Stimulated activated memory B cell treated with anti-CD40 and anti-IgM and Interleukin-4, amounts not matched to agents 10 μg/mL and 1 μg/mL and 100 μg/mL, for 72 hours (primary cell): ENCODE data around the gene MRPS27.
"Not testable (repeated sequence)": the region's sequence is repeated elsewhere in the genome, so short reads cannot be mapped to it uniquely, and the experiment has no call there.

Experiments
- ATAC-seq: fragments of 150-1000 bp; cut with Tn5 transposase; 2 replicates; pipeline ENCODE4 v1.10.0; 2021
- H3K27ac Mint-ChIP-seq: one replicate; pipeline ENCODE4 v1.8.0; 2022; ENCODE audit warnings: mild to moderate bottlenecking, mixed read lengths
- H3K27me3 Mint-ChIP-seq: one replicate; pipeline ENCODE4 v1.8.0; 2022; ENCODE audit warnings: mixed read lengths
- H3K36me3 Mint-ChIP-seq: one replicate; pipeline ENCODE4 v1.8.0; 2022; ENCODE audit warnings: mixed read lengths
- H3K4me1 Mint-ChIP-seq: one replicate; pipeline ENCODE4 v1.8.0; 2022; ENCODE audit warnings: mixed read lengths
- H3K4me3 Mint-ChIP-seq: one replicate; pipeline ENCODE4 v1.8.0; 2022; ENCODE audit warnings: mild to moderate bottlenecking, moderate library complexity, mixed read lengths
- H3K9me3 Mint-ChIP-seq: one replicate; pipeline ENCODE4 v1.8.0; 2022; ENCODE audit warnings: mixed read lengths

MRPS27 gene

DNA sequence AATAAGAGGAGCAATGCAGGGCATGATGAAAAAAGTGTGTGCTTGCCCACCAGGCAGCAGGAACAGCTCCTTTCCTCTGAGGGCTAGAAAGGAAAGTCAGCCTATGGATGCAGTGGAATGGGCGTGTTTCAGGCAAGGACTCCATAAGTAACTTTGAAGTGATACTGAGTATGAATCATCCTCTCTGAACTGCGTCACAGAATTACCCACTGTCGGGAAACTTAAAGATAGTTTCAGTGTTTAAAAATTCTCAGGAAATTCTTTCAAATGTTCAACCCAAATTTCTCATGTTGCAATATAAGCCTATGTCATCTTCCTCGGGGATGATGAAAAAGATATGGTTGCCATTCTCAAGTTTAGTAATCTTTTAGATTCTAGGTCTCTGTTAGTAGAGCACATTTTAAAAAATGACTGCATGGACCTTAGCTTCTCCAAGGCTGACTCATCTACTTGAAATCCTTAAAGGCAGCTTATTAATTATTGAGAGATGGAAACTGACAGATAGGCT is 27.8 kb upstream of the MRPS27 start:
- no peak overlapping the region for H3K27ac Mint-ChIP-seq
- peaks cover 7% of the 10 kb centered on the region for H3K4me1 Mint-ChIP-seq
- no peak overlapping the region for H3K4me3 Mint-ChIP-seq
- no peaks in the 10 kb centered on the region for H3K27me3 Mint-ChIP-seq
- peaks cover 70% of the 10 kb centered on the region for H3K36me3 Mint-ChIP-seq
- no peak for ATAC-seq
- no peaks in the 10 kb centered on the region for H3K9me3 Mint-ChIP-seq

DNA sequence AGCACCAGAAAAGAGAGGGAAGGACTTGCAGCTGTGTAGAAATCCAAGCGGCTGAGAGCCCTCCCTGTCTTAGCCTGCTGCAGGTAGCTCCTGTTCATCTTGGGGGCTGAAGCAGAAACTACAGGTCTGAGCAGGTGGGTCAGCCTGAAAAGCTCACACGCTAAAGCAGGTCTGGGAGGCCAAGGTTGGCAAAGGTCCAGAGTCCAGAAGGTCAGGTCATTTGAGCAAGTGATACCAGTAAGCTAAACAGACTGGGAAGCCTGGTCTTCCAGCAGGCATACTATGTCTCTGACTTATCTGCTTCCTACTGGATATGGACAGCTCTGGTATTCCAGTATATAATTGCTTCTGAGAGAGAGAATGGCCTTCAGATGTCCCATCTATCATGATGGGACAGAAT is 26.4 kb upstream of the MRPS27 start:
- H3K4me3 Mint-ChIP-seq = no peak overlapping the region

DNA sequence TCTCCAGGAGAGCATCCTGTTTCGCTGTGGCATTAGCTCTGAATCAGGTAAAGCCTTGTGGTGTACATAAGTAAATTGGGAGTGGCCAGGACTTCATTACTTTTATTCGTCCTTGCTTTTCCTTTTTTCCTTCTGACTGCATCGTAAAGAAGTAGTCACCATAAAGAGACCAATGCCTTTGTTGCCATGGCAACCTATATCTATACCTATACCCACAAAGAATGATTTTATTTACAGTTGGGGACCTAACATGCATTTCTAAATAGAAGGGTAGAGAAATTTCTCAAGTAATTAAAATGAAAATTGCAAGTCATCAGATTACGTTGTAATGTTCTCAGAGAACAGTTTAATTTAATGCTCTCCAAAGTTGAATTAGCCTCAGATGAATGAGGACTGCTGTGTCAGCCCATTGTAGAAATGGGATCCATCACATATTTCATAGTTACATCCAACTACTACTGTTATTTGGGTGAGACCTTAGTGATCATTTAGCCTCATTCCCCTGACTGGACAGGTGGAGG is 18.7 kb upstream of the MRPS27 start:
- Mint-ChIP-seq H3K4me3 (no peak overlapping the region), H3K4me1 (no peaks in the 10 kb centered on the region), H3K27me3 (no peaks in the 10 kb centered on the region), H3K27ac (no peak overlapping the region), H3K9me3 (no peaks in the 10 kb centered on the region), H3K36me3 (peaks cover 57% of the 10 kb centered on the region)
- ATAC-seq = no peak

More for the DNA sequence above, 26.4 kb upstream of the MRPS27 start:
- H3K4me1 Mint-ChIP-seq = peaks cover 7% of the 10 kb centered on the region
- ATAC-seq = no peak
- H3K36me3 Mint-ChIP-seq = peaks cover 66% of the 10 kb centered on the region
- H3K27ac Mint-ChIP-seq = peak overlapping the region; percentile 22
- H3K27me3 Mint-ChIP-seq = no peaks in the 10 kb centered on the region
- no peaks in the 10 kb centered on the region for H3K9me3 Mint-ChIP-seq

DNA sequence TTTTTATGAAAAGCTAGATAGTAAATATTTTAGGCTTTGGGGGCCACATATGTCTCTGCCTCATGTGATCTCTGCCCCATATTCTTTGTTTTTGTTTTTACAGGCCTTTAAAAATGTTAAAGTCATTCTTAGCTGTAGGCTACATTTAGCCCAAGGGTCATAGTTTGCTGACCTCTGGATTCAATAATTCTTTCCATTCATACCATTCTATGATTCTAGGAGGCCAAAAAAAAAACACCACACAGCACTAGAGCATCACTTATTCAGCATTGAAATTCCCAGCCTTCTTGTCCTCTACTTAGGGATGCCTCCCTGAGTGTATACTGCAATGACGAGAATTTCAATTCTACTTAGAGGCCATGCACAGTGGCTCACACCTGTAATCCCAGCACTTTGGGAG is 17.1 kb upstream of the MRPS27 start:
- Mint-ChIP-seq H3K4me1 (no peaks in the 10 kb centered on the region), H3K27me3 (no peaks in the 10 kb centered on the region), H3K27ac (no peak overlapping the region), H3K4me3 (no peak overlapping the region), H3K36me3 (peaks cover 49% of the 10 kb centered on the region), H3K9me3 (no peaks in the 10 kb centered on the region)
- ATAC-seq = no peak

DNA sequence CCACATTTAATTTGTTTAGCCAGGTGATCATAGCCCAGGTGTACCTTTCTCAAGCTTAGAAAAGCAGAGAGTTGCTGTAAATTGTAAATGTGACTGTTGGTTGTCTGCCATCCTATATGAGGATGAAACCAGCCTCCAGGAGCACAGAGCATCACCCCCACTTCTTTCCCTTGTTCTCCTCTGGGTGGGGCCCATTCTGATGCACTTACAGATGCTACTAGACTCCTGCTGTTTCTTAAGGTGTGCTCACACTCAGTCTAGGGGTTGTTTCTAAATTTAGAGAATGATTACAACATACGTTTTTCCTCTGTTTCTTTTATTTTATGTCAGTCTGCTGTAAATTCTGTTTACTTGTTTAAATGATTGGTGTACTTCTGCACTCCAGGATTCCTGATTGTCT is 10.7 kb upstream of the MRPS27 start:
- H3K36me3 Mint-ChIP-seq = peaks cover 58% of the 10 kb centered on the region

DNA sequence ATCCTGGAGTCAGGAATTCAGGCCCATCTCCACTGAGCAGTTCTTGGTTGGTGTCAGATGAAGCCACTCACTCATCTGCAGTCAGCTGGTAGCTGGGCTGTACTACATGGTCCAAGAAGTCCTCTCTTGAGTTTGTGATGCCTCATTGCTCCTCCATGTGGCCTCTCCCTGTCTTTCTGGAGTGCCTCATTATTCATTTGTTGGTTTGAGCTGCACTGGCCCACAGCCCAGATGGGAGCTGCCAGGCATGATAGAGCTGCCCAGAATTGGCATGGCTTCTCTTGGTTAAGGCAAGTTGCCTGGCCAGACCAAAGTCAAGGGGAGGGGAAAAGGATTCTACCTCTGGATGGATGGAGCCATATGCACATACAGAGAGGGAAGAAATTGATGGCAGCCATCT is 8.1 kb upstream of the MRPS27 start:
- no peak for ATAC-seq
- Mint-ChIP-seq H3K27ac (no peak overlapping the region), H3K4me1 (peaks cover 7% of the 10 kb centered on the region), H3K4me3 (no peak overlapping the region), H3K9me3 (no peaks in the 10 kb centered on the region), H3K36me3 (peaks cover 69% of the 10 kb centered on the region), H3K27me3 (no peaks in the 10 kb centered on the region)

More for the DNA sequence above, 10.7 kb upstream of the MRPS27 start:
- no peak overlapping the region for H3K4me3 Mint-ChIP-seq
- ATAC-seq = no peak
- H3K27me3 Mint-ChIP-seq = no peaks in the 10 kb centered on the region
- H3K27ac Mint-ChIP-seq = no peak overlapping the region
- no peaks in the 10 kb centered on the region for H3K4me1 Mint-ChIP-seq
- no peaks in the 10 kb centered on the region for H3K9me3 Mint-ChIP-seq

DNA sequence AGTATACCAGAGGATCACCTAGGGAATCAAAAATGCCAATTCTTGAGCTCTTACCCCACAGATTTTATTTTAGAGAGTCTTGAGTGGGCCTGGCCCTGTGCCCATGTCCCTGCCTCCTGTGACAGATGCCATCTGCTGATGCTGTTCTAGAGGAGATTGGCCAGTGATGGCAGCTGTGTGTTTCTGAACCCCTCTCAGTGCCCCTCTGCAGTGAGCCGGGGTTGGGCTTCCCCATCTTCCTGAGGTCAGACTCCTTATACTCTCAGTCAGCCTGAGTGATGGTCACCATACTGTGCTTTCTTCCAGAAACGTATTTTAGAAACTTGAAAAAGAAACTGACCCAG is 6.2 kb upstream of the MRPS27 start:
- Mint-ChIP-seq H3K27ac (no peak overlapping the region), H3K27me3 (no peaks in the 10 kb centered on the region), H3K4me1 (peaks cover 7% of the 10 kb centered on the region), H3K36me3 (peaks cover 65% of the 10 kb centered on the region), H3K9me3 (no peaks in the 10 kb centered on the region), H3K4me3 (no peak overlapping the region)
- no peak for ATAC-seq

DNA sequence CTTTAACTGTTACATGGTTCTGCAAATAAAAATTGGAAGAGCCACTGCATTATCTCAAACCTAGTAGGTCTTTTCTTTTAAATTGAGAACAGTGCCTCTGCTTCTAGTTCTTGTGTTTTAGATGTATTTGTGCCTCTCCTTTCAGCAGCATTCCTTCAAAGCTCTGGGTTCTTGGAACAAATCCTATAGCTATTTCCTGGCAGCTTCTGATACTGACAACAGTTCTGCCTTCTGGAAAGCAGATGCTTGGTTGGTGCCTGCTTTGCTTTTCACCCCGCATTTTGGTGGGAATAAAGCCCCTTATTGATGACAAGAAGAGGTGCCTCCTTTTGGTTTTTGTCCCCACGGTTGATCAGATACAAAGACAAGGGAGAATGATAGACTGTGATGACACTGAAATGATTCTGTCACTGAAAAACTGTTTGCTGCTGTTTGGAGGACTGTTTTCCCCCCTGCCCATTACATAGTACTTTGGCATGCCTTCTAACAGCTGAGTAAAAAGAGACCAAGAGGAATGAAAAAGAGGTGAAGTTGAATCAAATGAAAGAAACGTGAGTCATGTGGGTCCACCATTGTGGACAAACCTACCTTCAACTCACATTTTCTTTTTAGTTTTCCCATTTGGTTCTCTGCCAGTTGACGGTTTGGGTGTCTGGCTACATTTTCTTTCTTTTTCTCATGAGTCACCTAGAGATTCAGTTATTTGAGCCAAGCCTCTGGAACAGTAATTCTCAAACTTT is 5.7 kb upstream of the MRPS27 start:
- Mint-ChIP-seq H3K4me3 (no peak overlapping the region), H3K27ac (no peak overlapping the region), H3K36me3 (peaks cover 60% of the 10 kb centered on the region), H3K9me3 (no peaks in the 10 kb centered on the region), H3K4me1 (peaks cover 11% of the 10 kb centered on the region), H3K27me3 (no peaks in the 10 kb centered on the region)
- ATAC-seq = no peak

DNA sequence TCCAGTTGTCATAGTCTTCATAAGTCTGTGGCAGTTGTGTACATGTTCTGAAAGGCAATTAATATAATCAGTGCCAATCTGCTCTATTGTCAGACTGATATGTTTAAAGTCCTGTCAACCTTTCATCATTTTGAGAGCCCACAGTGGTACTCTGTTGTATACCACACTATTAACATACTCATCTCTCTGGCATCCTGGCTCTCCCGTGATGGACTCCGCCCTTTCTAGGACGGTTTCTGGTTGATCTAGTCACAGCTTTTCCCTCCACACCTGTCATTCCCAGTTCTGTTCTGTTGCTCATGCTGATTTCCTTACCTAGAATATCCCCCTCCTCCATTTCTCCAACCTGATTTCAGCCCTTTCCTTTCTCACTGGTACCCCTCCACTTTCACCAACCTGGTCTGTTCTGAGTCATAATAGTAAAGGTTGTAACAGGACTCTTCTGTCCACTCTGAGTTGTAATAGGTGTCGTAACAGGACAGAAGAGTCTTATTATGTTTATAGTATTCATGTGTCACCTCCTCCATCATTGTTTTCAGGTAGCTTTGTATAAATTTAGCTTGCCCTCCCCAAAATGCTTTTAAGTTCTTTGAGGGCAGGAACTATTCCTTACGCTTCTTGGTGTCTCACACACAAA is 4.3 kb upstream of the MRPS27 start:
- no peaks in the 10 kb centered on the region for H3K9me3 Mint-ChIP-seq
- H3K27me3 Mint-ChIP-seq = no peaks in the 10 kb centered on the region
- peaks cover 51% of the 10 kb centered on the region for H3K36me3 Mint-ChIP-seq
- H3K27ac Mint-ChIP-seq = no peak overlapping the region
- no peak overlapping the region for H3K4me3 Mint-ChIP-seq
- no peak for ATAC-seq
- peaks cover 19% of the 10 kb centered on the region for H3K4me1 Mint-ChIP-seq

DNA sequence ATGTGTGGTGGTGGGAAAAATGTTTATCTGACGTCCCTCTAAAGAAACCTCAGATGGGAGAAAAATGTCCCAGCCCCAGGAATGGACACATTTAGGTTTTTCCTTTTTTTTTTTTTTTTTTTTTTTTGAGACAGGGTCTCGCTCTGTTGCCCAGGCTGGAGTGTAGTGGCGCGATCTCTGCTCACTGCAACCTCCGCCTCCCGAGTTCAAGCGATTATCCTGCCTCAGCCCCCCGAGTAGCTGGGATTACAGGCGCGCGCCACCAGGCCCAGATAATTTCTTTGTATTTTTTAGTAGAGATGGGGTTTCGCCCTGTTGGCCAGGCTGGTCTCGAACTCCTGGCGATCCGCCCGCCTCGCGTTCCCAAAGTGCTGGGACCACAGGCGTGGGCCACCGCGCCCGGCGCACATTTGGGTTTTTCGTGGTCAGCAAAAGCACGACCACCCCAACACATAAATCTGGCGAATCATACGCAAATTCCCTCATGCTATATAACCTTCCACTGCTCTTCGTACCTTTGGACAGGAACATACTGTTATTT is 535 bp downstream of the MRPS27 start:
- Mint-ChIP-seq H3K27ac (peak overlapping the region; percentile 95), H3K4me1 (peaks cover 34% of the 10 kb centered on the region), H3K36me3 (peaks cover 24% of the 10 kb centered on the region), H3K4me3 (peak overlapping the region; percentile 95)
- peak; percentile 1 for ATAC-seq
- not testable (repeated sequence) for H3K27me3 Mint-ChIP-seq, H3K9me3 Mint-ChIP-seq

DNA sequence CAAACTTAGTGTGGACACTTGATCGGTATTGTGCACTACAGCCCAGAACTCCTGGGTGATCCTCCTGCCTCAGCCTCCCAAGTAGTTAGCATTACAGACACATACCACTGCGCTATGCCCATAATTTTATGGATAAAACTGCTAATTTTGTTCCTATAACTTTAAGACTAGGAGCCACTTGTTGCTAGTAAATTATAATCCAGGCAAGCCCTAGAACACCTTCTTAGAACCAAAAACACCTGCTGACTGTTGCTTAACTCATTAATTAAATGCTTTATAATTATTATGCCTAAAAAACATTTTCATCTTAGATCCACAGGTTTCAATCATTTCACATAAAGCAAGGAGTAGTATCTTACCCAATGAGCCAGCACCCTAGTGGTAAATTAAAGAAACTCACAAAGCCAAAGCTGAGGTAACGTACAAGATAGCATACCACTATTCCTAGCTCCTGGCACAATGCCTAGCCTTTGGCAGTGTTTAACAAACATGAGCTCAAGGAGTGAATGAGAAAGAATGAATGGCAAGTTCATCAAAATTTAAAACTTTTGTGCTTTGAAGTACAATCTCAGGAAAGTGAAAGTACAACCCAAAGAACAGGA is 5.4 kb downstream of the MRPS27 start:
- H3K36me3 Mint-ChIP-seq = peaks cover 43% of the 10 kb centered on the region
- ATAC-seq = no peak
- H3K9me3 Mint-ChIP-seq = no peaks in the 10 kb centered on the region
- no peak overlapping the region for H3K4me3 Mint-ChIP-seq
- H3K4me1 Mint-ChIP-seq = peaks cover 19% of the 10 kb centered on the region
- H3K27me3 Mint-ChIP-seq = no peaks in the 10 kb centered on the region
- no peak overlapping the region for H3K27ac Mint-ChIP-seq

DNA sequence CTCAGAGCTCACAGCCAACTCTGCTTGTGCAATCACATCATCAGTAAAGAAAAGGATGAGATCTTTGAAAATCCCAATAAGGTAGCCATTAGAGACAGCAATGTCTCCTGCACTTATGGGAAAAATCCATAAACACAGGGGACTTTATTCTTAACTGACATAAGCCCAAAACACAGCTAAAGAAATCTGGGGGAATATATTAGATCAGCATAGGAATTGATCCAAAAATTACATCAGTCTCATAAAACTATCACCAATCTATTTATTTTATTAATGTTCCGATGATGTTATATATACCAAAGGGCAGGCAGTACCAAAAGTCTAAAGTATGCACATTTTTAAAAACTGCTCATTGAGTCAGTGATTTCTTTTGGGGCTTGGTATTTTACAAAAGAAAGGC is 6.9 kb downstream of the MRPS27 start:
- no peak overlapping the region for H3K4me3 Mint-ChIP-seq
- no peak overlapping the region for H3K27ac Mint-ChIP-seq
- ATAC-seq = no peak
- no peaks in the 10 kb centered on the region for H3K9me3 Mint-ChIP-seq
- peaks cover 14% of the 10 kb centered on the region for H3K4me1 Mint-ChIP-seq
- no peaks in the 10 kb centered on the region for H3K27me3 Mint-ChIP-seq
- H3K36me3 Mint-ChIP-seq = peaks cover 47% of the 10 kb centered on the region

DNA sequence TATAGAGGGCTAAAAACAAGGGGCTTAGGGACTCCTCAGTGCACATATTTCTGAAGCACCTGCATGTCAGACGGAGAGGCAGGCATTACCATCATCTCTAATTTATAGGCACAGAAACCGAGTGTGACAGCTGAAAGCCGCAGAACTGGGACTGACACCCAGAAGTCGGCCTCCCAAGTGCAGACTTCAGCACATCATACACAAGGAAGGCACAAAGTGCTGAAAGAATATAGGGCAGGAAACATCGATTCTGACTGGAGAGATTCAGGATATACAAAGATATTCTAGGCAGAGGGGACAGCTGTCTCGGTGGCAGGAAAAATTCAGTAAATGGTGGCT is 11.2 kb downstream of the MRPS27 start:
- Mint-ChIP-seq H3K27ac (peak overlapping the region; percentile 85), H3K4me3 (no peak overlapping the region), H3K36me3 (peaks cover 48% of the 10 kb centered on the region), H3K27me3 (no peaks in the 10 kb centered on the region), H3K4me1 (peaks cover 32% of the 10 kb centered on the region), H3K9me3 (no peaks in the 10 kb centered on the region)
- ATAC-seq = no peak

DNA sequence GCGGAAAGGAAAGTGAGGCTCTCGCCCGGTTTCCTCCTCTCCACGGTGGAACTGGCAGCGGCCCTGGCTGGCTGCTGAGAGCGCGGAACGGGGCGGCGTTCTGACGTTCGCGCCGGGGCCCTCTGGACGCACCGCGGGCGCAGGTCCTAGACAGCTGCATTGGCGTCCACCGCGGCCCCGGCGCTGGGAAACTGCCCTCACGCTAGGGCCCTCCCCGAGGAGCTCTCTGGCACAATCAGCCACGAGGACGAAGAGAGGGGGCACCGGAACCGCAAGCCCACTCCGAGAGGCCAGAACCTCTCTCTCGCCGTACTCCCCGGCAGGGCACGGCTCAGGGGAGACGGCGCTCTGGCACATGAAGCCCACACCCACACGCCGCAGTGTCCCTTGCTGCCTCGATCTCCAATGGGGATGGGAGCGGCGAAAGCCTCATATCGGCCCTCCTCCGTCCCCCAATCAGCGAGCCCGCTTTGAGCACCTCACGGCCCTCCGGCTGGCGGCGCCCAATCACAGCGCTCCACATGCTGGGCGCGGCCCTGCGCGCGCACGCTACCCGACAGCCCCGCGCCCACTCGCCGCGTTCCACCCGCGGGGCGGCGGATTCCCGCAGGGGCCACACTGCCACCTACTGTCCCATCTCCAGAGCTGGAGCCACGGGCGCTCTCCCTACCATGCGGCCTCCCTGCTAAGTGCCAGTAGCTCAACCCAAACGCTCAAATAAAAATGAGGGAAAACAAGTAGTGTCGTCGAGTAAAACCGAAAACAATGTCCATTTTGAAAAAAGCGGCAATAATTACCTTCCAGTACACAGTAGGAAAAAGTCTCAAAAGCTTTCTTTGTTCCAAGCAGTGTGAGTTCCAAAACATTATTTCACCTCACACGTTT is 11.8 kb downstream of the MRPS27 start:
- peaks cover 48% of the 10 kb centered on the region for H3K36me3 Mint-ChIP-seq
- ATAC-seq = peak; percentile 99
- H3K9me3 Mint-ChIP-seq = no peaks in the 10 kb centered on the region
- peaks cover 38% of the 10 kb centered on the region for H3K4me1 Mint-ChIP-seq
- peak overlapping the region; percentile 85 for H3K27ac Mint-ChIP-seq
- no peaks in the 10 kb centered on the region for H3K27me3 Mint-ChIP-seq
- peak overlapping the region; percentile 87 for H3K4me3 Mint-ChIP-seq

DNA sequence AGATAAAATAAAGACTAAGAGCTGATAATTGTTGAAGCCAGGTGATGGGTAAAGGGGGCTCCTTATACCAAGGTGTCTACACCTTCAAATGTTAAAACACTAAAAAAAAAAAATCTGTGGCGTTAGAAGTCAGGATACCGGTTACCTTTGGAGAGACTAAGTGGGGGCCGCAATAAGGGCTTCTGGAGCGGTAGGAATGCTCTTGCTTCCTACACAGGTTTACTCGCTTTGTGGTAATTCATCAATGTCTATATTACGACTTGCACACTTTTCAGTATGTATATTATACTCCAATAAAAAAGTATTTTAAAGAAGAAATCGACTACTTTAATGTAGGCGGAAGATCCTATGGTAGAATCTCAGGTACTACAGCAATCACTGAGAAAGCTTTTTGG is 12.5 kb downstream of the MRPS27 start:
- Mint-ChIP-seq H3K9me3 (no peaks in the 10 kb centered on the region), H3K4me1 (peaks cover 45% of the 10 kb centered on the region), H3K27me3 (no peaks in the 10 kb centered on the region), H3K4me3 (peak overlapping the region; percentile 87), H3K27ac (peak overlapping the region; percentile 85), H3K36me3 (peaks cover 48% of the 10 kb centered on the region)
- ATAC-seq = no peak
